ENCODE measurements around the gene PLXND1. TPM values are rescaled to one million over a fixed set of nuclear protein-coding genes. Genes with fewer than 3 reads are reported as not detected.
"Not testable (repeated sequence)": the region's sequence is repeated elsewhere in the genome, so short reads cannot be mapped to it uniquely, and the experiment has no call there.

Gene PLXND1
- total RNA-seq, 4 donors from 2014 or later = 50.5 to 89.9 (median 76.6) TPM

DNA sequence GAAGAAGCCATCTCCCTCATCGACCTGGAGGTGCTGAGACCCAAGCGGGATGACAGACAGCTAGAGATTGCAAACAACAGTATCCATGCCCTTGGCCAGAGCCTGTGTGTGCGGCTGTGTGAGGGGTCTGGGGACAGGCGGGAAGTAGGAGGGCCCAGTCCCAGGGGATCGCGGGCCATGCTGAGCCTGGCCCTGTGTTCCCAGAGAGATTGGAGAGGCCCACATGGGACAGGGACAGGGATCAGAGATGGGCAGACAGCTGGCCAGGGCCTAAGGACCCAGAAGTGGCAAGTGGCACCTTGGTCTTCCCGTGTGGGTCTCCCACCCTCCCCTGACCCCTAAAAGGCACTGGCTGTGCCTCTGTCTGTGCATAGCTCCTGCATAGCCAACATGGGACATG is 89.0 kb downstream of the PLXND1 start:
- Histone ChIP-seq H3K4me3 (no peak overlapping the region), H3K27me3 (no peaks in the 10 kb centered on the region), H3K27ac (replicated peaks in 1 of 4) (no peak overlapping the region), H3K9me3 (no peaks in the 10 kb centered on the region), H3K4me1 (no peaks in the 10 kb centered on the region), H3K36me3 (peaks cover 8 to 78% (median 63%) of the 10 kb centered on the region in 4 donors)
- intact Hi-C loops (cut with DNase I) = no loop called here
- no peak for TF ChIP-seq POLR2AphosphoS5 (IDR thresholded peaks at IDR 0.05)
- no peak for TF ChIP-seq POLR2A (IDR thresholded peaks at IDR 0.05; ENCODE audit: low read depth)
- TF ChIP-seq, protein P1, sequence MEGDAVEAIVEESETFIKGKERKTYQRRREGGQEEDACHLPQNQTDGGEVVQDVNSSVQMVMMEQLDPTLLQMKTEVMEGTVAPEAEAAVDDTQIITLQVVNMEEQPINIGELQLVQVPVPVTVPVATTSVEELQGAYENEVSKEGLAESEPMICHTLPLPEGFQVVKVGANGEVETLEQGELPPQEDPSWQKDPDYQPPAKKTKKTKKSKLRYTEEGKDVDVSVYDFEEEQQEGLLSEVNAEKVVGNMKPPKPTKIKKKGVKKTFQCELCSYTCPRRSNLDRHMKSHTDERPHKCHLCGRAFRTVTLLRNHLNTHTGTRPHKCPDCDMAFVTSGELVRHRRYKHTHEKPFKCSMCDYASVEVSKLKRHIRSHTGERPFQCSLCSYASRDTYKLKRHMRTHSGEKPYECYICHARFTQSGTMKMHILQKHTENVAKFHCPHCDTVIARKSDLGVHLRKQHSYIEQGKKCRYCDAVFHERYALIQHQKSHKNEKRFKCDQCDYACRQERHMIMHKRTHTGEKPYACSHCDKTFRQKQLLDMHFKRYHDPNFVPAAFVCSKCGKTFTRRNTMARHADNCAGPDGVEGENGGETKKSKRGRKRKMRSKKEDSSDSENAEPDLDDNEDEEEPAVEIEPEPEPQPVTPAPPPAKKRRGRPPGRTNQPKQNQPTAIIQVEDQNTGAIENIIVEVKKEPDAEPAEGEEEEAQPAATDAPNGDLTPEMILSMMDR (IDR thresholded peaks at IDR 0.05) = no peak
- TF ChIP-seq EP300 (IDR thresholded peaks at IDR 0.05) = no peak
- WGBS = 88% methylated on average over 4 of the region's 7 CpGs
- DNase-seq (ENCODE audit: extremely low spot score) = no peak

DNA sequence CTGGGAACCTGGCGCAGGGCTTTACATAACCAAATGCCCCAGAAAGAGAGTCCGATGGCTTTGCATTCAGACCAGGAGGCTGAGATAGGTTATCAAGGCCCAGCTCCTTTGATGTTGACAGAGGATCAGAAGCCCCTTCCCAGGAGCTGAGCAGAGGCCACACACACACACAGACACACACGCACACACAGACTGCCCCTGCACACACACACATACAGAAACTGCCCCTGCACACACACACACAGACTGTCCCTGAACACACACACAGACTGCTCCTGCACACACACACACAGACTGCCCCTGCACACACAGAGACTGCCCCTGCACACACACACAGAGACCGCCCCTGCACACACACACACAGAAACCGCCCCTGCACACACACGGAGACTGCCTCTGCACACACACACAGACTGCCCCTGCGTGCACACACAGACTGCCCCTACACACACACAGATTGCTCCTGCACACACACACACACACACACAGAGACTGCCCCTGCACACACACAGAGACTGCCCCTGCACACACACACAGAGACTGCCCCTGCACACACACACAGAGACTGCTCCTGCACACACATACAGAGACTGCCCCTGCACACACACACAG is 90.5 kb downstream of the PLXND1 start:
- peaks cover 10 to 93% (median 74%) of the 10 kb centered on the region in 4 donors for H3K36me3 ChIP-seq
- H3K27ac ChIP-seq (replicated peaks in 1 of 4); H3K4me1 ChIP-seq; DNase-seq (ENCODE audit: extremely low spot score); H3K27me3 ChIP-seq; intact Hi-C loops (cut with DNase I); H3K4me3 ChIP-seq; H3K9me3 ChIP-seq: not testable (repeated sequence)
- 91% methylated on average over 7 of the region's 7 CpGs for WGBS

DNA sequence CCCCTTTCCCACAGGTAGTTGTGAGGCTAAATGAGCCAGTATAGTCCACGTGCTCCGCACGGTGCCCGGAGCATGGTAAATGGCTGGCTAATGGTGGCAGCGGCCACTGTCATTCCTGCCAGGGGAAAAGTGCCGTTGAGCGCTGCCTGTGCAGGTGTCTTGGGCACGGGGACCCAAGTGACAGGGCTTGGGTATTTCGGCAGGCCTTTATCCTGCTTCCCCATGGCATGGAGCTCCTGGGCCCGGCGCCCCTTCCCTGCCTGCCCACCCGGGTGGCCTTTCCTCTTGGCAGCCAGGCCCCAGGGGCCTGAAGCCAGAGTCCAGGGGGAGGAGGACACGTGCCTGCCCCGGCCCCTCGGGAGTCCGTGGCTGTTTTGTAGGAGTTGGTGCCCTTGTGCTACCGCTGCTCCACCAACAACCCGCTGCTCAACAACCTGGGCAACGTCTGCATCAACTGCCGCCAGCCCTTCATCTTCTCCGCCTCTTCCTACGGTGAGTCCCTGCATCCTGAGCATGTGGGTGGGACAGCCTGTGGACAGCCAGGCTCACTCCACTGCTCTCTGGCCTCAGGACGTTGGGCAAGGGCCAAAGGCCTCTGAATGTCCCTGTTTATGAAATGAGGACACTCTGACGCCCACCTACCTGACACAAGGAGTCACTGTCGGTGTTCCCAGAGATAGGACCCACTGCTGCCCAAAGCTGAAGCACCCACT is 91.2 kb downstream of the PLXND1 start:
- H3K4me1 ChIP-seq; H3K9me3 ChIP-seq; H3K27ac ChIP-seq (replicated peaks in 1 of 4); intact Hi-C loops (cut with DNase I); H3K27me3 ChIP-seq; H3K4me3 ChIP-seq; DNase-seq (ENCODE audit: extremely low spot score): not testable (repeated sequence)
- peaks cover 10 to 99% (median 77%) of the 10 kb centered on the region in 4 donors for H3K36me3 ChIP-seq
- WGBS = 97% methylated on average over 10 of the region's 25 CpGs

DNA sequence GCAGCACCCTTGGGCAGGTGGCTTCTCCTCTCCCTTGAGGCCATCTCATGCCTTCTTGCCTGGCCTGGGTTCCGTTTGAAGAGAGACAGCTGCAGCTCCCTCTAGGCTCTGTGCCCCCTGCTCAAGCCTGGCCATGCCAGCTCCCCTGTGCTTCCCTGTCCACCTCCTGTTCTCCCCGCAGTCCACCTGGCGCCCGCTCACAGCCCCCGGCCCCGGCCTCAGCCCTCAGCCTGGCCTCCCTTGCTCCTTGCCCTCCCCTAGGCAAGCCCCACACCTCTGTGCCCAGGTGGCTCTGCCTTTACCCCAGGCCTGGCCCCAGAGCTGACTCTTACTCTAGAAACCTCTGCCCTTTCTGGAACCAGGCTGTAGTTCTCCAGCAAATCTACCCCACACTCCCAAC is 91.9 kb downstream of the PLXND1 start:
- intact Hi-C loops (cut with DNase I) = no loop called here
- Histone ChIP-seq H3K9me3 (no peaks in the 10 kb centered on the region), H3K36me3 (peaks cover 10 to 99% (median 77%) of the 10 kb centered on the region in 4 donors), H3K4me3 (no peak overlapping the region), H3K27me3 (no peaks in the 10 kb centered on the region), H3K4me1 (no peaks in the 10 kb centered on the region), H3K27ac (replicated peaks in 1 of 4) (no peak overlapping the region)
- TF ChIP-seq, protein P1 (IDR thresholded peaks at IDR 0.05) = no peak
- no peak for TF ChIP-seq EP300 (IDR thresholded peaks at IDR 0.05)
- TF ChIP-seq POLR2AphosphoS5 (IDR thresholded peaks at IDR 0.05) = no peak
- TF ChIP-seq POLR2A (IDR thresholded peaks at IDR 0.05; ENCODE audit: low read depth) = no peak
- DNase-seq (ENCODE audit: extremely low spot score) = no peak
- WGBS = 94% methylated on average over 6 of the region's 6 CpGs

DNA sequence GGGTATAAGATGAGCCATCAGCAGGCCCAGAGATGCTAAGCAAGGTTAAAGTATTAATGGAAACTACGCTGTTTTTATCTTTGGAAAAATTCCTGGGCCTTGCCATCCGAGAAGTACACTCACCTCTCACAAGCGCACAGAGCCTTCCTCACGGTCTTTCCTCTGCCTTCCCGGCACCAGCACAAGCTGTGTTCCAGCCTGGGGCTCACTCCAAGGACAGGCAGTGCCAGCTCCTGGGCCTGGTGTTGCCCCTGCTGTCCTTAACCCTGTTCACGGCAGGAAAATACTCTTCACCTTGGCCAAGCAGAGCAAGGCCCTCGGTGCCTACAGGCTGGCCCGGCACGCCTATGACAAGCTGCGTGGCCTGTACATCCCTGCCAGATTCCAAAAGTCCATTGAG is 92.4 kb downstream of the PLXND1 start:
- intact Hi-C loops (cut with DNase I) = no loop called here
- WGBS = 84% methylated on average over 10 of the region's 10 CpGs
- H3K4me1 ChIP-seq = no peaks in the 10 kb centered on the region
- H3K27ac ChIP-seq (replicated peaks in 1 of 4) = no peak overlapping the region
- no peak overlapping the region for H3K4me3 ChIP-seq
- no peak for DNase-seq (ENCODE audit: extremely low spot score)
- TF ChIP-seq POLR2A (IDR thresholded peaks at IDR 0.05; ENCODE audit: low read depth) = no peak
- no peak for TF ChIP-seq POLR2AphosphoS5 (IDR thresholded peaks at IDR 0.05)
- TF ChIP-seq EP300 (IDR thresholded peaks at IDR 0.05) = no peak
- TF ChIP-seq, protein P1 (IDR thresholded peaks at IDR 0.05) = no peak
- no peaks in the 10 kb centered on the region for H3K27me3 ChIP-seq
- peaks cover 10 to 99% (median 76%) of the 10 kb centered on the region in 4 donors for H3K36me3 ChIP-seq
- H3K9me3 ChIP-seq = no peaks in the 10 kb centered on the region
